Measurements from ENCODE around the gene CHRM5.

The CHRM5 gene

DNA sequence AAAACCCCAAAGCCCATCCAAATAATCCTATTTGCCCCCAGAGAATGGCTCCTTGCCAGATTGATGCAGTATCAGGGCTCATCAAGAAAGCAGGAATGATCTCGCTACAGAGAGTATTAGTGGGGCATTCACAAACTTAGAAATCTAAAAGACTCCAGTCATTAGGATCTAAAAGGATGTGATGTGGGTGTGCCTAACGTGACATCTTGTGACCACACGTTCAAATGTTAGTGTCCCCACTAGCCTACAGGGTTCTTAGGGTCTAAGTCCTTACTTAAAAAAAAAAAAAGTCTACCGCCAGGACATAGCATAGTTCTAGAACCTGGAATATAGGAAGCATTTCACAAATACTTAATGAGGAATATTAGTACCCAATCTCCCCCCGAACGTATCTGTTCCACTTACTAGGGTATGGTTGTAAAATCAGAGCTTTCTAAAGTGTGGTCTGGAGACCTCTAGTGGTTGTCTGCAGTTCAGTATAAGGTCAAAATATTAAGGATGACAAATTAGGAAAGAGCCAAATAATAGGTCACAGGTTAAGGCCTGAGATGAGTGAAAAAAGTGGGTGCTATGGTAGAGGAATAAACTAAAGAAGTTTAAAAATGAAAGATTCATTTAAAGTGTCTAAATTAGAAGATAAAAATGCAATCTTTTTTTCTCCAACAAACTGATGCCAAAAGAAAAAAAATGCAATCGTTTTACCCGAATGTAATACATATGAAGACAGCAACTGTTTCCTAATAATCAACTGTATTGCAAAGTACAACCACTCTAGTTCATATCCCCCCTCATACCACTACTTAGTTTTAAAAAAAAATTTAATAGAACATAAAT is 4.2 kb upstream of the CHRM5 start:
- Histone ChIP-seq H3K9me3 (ENCODE audit: control insufficient read depth, low read depth, low read length) (no peaks in the 10 kb centered on the region), H3K9ac (ENCODE audit: low read length) (no peak overlapping the region), H3K27ac (ENCODE audit: low read length) (no peak overlapping the region), H3K4me3 (ENCODE audit: low read length) (no peak overlapping the region), H3K36me3 (ENCODE audit: control insufficient read depth, low read depth, low read length) (no peaks in the 10 kb centered on the region), H3K4me1 (ENCODE audit: control insufficient read depth, low read depth, low read length) (no peaks in the 10 kb centered on the region), H3K27me3 (ENCODE audit: control insufficient read depth, insufficient read depth, low read length) (no peaks in the 10 kb centered on the region)

DNA sequence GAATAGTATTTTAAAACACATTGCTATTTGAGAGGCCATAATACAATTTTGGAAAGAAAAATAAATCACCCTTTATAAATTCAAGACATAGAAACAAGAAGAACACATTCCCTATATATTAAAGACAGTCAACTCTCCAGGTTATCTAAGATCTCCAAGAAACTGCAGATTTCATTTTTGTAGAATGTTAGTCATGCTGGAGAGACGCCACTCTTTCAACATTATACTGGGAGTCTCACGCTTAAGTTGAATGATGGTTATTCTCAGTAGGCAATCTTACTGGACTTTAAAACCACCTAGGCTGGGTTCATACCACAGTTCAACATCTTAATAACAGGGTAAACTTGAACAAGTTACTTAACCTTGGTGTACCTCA is 3.6 kb upstream of the CHRM5 start:
- H3K27ac ChIP-seq (ENCODE audit: low read length): no peak overlapping the region
- no peak overlapping the region for H3K9ac ChIP-seq (ENCODE audit: low read length)
- H3K9me3 ChIP-seq (ENCODE audit: control insufficient read depth, low read depth, low read length): no peaks in the 10 kb centered on the region
- no peak overlapping the region for H3K4me3 ChIP-seq (ENCODE audit: low read length)
- no peaks in the 10 kb centered on the region for H3K36me3 ChIP-seq (ENCODE audit: control insufficient read depth, low read depth, low read length)
- peaks cover 1% of the 10 kb centered on the region for H3K4me1 ChIP-seq (ENCODE audit: control insufficient read depth, low read depth, low read length)
- no peaks in the 10 kb centered on the region for H3K27me3 ChIP-seq (ENCODE audit: control insufficient read depth, insufficient read depth, low read length)

DNA sequence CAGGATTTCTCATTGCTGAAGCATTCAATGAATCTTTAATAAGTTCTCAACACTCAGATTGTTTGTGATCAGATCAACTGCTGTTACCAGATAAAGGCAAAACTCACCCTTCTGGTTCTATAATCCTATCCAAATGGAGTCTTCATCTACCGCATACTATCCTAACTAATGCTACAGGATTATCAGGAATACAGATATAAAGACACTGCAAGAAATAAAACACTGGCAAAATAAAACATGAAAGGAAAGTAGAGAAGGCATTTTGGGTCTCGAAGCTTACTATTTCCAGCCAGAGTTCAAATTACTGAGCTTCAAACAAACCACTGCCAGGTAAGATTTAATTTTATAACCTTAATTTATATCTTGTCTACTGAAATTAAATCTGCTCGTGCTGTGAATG is 524 bp downstream of the CHRM5 start:
- no peaks in the 10 kb centered on the region for H3K36me3 ChIP-seq (ENCODE audit: control insufficient read depth, low read depth, low read length)
- no peak overlapping the region for H3K4me3 ChIP-seq (ENCODE audit: low read length)
- H3K9ac ChIP-seq (ENCODE audit: low read length): no peak overlapping the region
- H3K27me3 ChIP-seq (ENCODE audit: control insufficient read depth, insufficient read depth, low read length): no peaks in the 10 kb centered on the region
- H3K9me3 ChIP-seq (ENCODE audit: control insufficient read depth, low read depth, low read length): no peaks in the 10 kb centered on the region
- H3K4me1 ChIP-seq (ENCODE audit: control insufficient read depth, low read depth, low read length): peaks cover 3% of the 10 kb centered on the region
- H3K27ac ChIP-seq (ENCODE audit: low read length): no peak overlapping the region

DNA sequence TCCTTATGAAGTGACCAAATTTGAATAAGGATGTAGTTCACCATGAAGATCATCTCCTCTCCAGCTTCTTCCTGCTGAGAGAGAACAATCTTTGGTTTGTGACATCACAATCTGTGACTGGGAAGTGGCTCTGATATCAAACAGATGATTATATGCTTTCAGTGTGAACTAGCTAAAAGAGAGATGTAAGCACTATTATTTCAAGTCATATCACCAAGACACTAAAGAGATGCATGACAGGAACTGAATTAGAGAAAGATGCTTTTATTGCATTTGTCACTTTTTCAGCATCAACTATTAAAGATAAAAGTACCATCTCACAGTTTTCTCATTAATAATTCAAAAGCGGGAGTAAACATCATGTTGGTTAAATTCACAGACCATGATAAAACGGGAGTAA is 3.5 kb downstream of the CHRM5 start:
- no peaks in the 10 kb centered on the region for H3K36me3 ChIP-seq (ENCODE audit: control insufficient read depth, low read depth, low read length)
- H3K9ac ChIP-seq (ENCODE audit: low read length): no peak overlapping the region
- no peak overlapping the region for H3K27ac ChIP-seq (ENCODE audit: low read length)
- H3K27me3 ChIP-seq (ENCODE audit: control insufficient read depth, insufficient read depth, low read length): no peaks in the 10 kb centered on the region
- H3K9me3 ChIP-seq (ENCODE audit: control insufficient read depth, low read depth, low read length): no peaks in the 10 kb centered on the region
- H3K4me3 ChIP-seq (ENCODE audit: low read length): no peak overlapping the region
- peaks cover 3% of the 10 kb centered on the region for H3K4me1 ChIP-seq (ENCODE audit: control insufficient read depth, low read depth, low read length)

DNA sequence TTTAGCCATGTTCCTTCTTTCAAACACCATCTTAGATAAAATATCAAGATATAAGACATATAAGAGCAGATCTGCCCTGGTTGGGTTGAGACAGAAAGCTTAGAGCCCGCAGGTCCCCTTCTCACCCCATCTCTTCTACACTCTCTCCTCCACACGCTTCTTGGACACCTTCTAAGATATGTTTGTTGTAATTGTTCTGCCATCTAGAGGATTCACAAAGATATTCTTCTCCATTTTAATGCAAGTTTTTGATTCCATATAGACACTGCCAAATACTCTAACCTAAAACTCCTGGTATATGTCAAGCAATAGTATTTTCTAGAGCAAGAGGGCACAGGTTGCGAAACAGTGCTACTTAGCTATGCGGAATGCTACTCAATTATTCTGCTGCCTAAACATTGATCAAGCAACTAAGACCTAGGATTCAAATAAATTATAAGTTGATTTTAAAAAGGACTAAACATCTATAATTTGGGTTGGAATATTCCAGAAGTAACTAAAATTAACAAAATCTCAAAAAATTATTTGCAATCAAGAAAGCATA is 6.8 kb downstream of the CHRM5 start:
- Histone ChIP-seq H3K4me3 (ENCODE audit: low read length) (no peak overlapping the region), H3K9me3 (ENCODE audit: control insufficient read depth, low read depth, low read length) (no peaks in the 10 kb centered on the region), H3K9ac (ENCODE audit: low read length) (no peak overlapping the region), H3K4me1 (ENCODE audit: control insufficient read depth, low read depth, low read length) (no peaks in the 10 kb centered on the region), H3K27me3 (ENCODE audit: control insufficient read depth, insufficient read depth, low read length) (no peaks in the 10 kb centered on the region), H3K36me3 (ENCODE audit: control insufficient read depth, low read depth, low read length) (no peaks in the 10 kb centered on the region), H3K27ac (ENCODE audit: low read length) (no peak overlapping the region)

DNA sequence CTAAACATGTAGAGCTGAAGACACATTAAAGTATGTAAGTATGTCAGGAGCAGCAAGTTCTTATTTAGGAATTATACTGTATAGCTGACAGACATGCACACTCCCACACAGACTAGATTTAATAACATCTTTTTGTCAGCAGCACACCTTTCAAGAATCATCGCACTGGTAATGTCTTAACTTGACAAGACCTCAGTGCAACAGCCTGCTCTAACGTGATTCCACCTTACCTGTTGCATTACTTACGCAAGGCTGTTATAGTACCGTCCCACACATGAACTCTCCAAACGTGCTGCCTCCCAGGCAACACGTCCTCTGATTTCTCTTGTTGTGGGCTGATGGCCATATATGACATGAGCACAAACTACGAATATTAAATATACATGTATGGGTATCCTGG is 11.9 kb downstream of the CHRM5 start:
- no peak overlapping the region for H3K9ac ChIP-seq (ENCODE audit: low read length)
- no peaks in the 10 kb centered on the region for H3K9me3 ChIP-seq (ENCODE audit: control insufficient read depth, low read depth, low read length)
- H3K4me1 ChIP-seq (ENCODE audit: control insufficient read depth, low read depth, low read length): peaks cover 3% of the 10 kb centered on the region
- no peak overlapping the region for H3K4me3 ChIP-seq (ENCODE audit: low read length)
- no peaks in the 10 kb centered on the region for H3K27me3 ChIP-seq (ENCODE audit: control insufficient read depth, insufficient read depth, low read length)
- no peaks in the 10 kb centered on the region for H3K36me3 ChIP-seq (ENCODE audit: control insufficient read depth, low read depth, low read length)
- H3K27ac ChIP-seq (ENCODE audit: low read length): no peak overlapping the region

DNA sequence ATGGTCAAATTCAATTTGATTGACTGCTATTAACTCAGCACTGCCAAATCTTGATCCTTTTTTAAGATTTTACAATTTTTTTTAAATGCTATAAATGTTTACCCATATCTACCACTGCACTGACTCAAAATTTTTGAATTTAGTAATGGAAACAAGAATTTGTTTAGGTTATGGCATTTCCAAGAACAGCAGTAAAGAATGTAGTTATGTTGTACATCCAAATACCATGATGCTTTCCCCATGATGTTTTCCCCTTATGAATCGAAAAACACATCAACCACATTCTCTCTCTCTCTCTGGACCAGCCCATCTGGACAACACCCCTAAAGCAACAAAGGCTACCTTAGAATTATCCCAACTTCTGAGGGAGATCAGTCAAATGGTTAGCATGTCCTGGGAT is 14.2 kb downstream of the CHRM5 start:
- Histone ChIP-seq H3K9me3 (ENCODE audit: control insufficient read depth, low read depth, low read length) (no peaks in the 10 kb centered on the region), H3K27me3 (ENCODE audit: control insufficient read depth, insufficient read depth, low read length) (no peaks in the 10 kb centered on the region), H3K9ac (ENCODE audit: low read length) (no peak overlapping the region), H3K27ac (ENCODE audit: low read length) (no peak overlapping the region), H3K4me3 (ENCODE audit: low read length) (no peak overlapping the region), H3K4me1 (ENCODE audit: control insufficient read depth, low read depth, low read length) (peaks cover 7% of the 10 kb centered on the region), H3K36me3 (ENCODE audit: control insufficient read depth, low read depth, low read length) (no peaks in the 10 kb centered on the region)

DNA sequence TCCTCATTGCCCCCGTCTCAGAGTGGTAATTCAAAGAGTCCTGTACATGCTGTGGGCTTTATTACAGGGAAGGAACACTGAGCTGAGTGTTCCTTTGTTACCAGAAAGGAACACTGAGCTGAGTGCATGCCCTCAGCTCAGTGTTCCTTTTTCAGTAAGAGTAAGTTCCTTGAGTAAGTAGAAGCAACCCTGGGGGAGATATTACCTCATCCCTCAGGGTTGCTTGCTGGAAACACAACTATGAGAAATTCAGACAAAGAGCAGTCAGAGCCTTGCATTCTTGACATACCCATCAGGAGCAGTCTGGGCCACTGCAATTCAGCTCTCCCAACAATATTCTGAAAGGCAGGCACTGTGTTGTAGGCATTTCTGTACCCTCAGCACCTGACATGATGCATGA is 17.0 kb downstream of the CHRM5 start:
- no peaks in the 10 kb centered on the region for H3K9me3 ChIP-seq (ENCODE audit: control insufficient read depth, low read depth, low read length)
- peaks cover 7% of the 10 kb centered on the region for H3K4me1 ChIP-seq (ENCODE audit: control insufficient read depth, low read depth, low read length)
- H3K36me3 ChIP-seq (ENCODE audit: control insufficient read depth, low read depth, low read length): no peaks in the 10 kb centered on the region
- no peak overlapping the region for H3K27ac ChIP-seq (ENCODE audit: low read length)
- no peak overlapping the region for H3K9ac ChIP-seq (ENCODE audit: low read length)
- no peak overlapping the region for H3K4me3 ChIP-seq (ENCODE audit: low read length)
- H3K27me3 ChIP-seq (ENCODE audit: control insufficient read depth, insufficient read depth, low read length): no peaks in the 10 kb centered on the region

DNA sequence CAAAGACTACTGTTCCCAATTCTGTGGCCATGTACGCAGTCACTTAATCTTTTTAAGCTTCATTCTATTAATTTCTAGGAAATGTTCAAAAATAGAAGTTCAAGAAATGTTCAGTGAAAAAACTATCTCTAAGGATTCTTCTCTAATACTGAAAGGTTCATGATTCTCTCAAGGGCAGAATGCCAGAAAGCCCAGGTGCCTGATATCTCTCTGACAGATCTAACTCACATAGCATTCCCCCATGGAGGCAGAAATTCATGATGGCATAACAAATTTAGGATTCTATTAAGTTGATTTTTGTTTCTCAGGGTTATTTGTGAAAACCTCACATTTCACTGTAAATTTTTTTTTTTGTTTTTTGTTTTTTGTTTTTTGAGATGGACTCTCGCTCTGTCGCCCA is 17.5 kb downstream of the CHRM5 start:
- no peaks in the 10 kb centered on the region for H3K9me3 ChIP-seq (ENCODE audit: control insufficient read depth, low read depth, low read length)
- no peaks in the 10 kb centered on the region for H3K27me3 ChIP-seq (ENCODE audit: control insufficient read depth, insufficient read depth, low read length)
- H3K4me3 ChIP-seq (ENCODE audit: low read length): no peak overlapping the region
- no peaks in the 10 kb centered on the region for H3K36me3 ChIP-seq (ENCODE audit: control insufficient read depth, low read depth, low read length)
- no peak overlapping the region for H3K27ac ChIP-seq (ENCODE audit: low read length)
- H3K4me1 ChIP-seq (ENCODE audit: control insufficient read depth, low read depth, low read length): peaks cover 7% of the 10 kb centered on the region
- no peak overlapping the region for H3K9ac ChIP-seq (ENCODE audit: low read length)

DNA sequence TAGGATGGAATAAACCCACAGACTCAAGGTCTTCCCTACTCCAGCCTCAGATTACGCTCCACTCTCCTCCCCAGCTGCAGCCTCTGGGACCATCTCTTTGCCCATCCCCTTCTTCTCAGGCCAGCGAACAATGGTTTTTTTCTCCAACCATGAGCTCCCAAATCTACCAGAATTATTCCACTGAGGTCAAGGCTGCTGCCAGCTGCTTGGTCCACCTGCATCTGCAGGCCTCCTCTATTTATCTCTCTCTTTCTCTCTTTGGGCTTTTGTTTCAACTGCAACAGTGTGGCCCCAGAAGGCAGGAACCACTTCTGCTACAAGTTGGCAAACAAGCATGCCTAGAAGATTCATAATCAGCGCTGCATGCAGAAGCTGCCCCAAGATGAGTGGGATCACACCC is 19.1 kb downstream of the CHRM5 start:
- Histone ChIP-seq H3K9ac (ENCODE audit: low read length) (no peak overlapping the region), H3K27ac (ENCODE audit: low read length) (no peak overlapping the region), H3K9me3 (ENCODE audit: control insufficient read depth, low read depth, low read length) (no peaks in the 10 kb centered on the region), H3K36me3 (ENCODE audit: control insufficient read depth, low read depth, low read length) (no peaks in the 10 kb centered on the region), H3K4me3 (ENCODE audit: low read length) (no peak overlapping the region), H3K27me3 (ENCODE audit: control insufficient read depth, insufficient read depth, low read length) (no peaks in the 10 kb centered on the region), H3K4me1 (ENCODE audit: control insufficient read depth, low read depth, low read length) (peaks cover 7% of the 10 kb centered on the region)

DNA sequence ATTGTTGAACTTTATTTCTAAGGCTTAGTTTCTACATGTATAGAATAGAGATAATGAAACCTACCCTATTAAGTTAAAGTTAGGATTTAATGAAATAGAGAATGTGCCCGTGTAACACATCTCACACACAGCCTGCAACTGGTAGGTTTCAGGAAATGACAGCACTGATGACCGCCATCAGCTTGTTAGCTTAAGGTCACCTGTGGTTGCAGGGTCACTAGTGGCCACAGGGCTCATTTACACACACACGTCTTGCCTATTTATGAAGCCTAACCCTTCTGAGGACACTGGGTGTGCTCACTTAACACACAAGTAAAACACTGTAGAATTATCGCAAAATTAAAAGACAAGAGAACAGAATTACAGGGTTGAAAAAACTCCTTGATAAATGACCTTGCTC is 20.1 kb downstream of the CHRM5 start:
- Histone ChIP-seq H3K27me3 (ENCODE audit: control insufficient read depth, insufficient read depth, low read length) (no peaks in the 10 kb centered on the region), H3K9ac (ENCODE audit: low read length) (no peak overlapping the region), H3K4me3 (ENCODE audit: low read length) (no peak overlapping the region), H3K4me1 (ENCODE audit: control insufficient read depth, low read depth, low read length) (peaks cover 7% of the 10 kb centered on the region), H3K27ac (ENCODE audit: low read length) (no peak overlapping the region), H3K9me3 (ENCODE audit: control insufficient read depth, low read depth, low read length) (no peaks in the 10 kb centered on the region), H3K36me3 (ENCODE audit: control insufficient read depth, low read depth, low read length) (no peaks in the 10 kb centered on the region)

DNA sequence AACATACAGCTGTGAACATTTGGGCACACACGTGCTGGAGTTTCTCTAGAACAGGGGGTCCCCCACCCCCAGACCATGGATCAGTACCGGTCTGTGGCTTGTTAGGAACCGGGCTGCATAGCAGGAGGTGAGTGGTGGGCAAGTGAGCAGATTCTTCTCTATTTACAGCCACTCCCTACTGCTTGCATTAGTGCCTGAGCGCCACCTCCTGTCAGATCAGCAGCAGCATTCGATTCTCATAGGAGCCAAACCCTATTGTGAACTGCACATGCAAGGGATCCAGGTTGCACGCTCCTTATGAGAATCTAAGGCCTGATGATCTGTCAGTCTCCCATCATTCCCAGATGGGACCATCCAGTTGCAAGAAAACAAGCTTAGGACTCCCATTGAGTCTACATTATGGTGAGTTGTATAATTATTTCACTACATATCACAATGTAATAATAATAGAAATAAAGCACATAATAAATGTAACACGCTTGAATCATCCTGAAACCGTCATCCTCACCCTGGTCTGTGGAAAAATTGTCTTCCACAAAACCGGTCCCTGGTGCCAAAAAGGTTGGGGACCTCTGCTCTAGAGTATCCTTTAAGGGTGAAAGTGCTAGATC is 25.8 kb downstream of the CHRM5 start:
- no peaks in the 10 kb centered on the region for H3K4me1 ChIP-seq (ENCODE audit: control insufficient read depth, low read depth, low read length)
- H3K9me3 ChIP-seq (ENCODE audit: control insufficient read depth, low read depth, low read length): peaks cover 4% of the 10 kb centered on the region
- no peak overlapping the region for H3K4me3 ChIP-seq (ENCODE audit: low read length)
- no peaks in the 10 kb centered on the region for H3K27me3 ChIP-seq (ENCODE audit: control insufficient read depth, insufficient read depth, low read length)
- H3K27ac ChIP-seq (ENCODE audit: low read length): no peak overlapping the region
- no peaks in the 10 kb centered on the region for H3K36me3 ChIP-seq (ENCODE audit: control insufficient read depth, low read depth, low read length)
- no peak overlapping the region for H3K9ac ChIP-seq (ENCODE audit: low read length)
